ENCODE data around the gene TRAPPC14. TPM values are rescaled to one million over a fixed set of nuclear protein-coding genes. Genes with fewer than 3 reads are reported as not detected.

TRAPPC14 gene
- total and polyA plus RNA-seq, 10 of the 15 experiments (the other 5 are each of a cell fraction or from before 2014, with no cell fraction given), result 0.21 to 24.7 (median 7.5) TPM

- 78% methylated on average over 11 of the region's 11 CpGs for WGBS (ENCODE audit: insufficient coverage, insufficient replicate concordance, low lambda C conversion rate, missing lambda C conversion rate)
- POLR2A ChIA-PET, result interaction anchor here (0.7 to 5.6 kb wide), 9 partner anchors 11 to 228 kb away, joined by 3 to 86 read pairs (median 4); partner anchors contain the start of genes LAMTOR4 and ZCWPW1
- Histone ChIP-seq H3K27ac (ENCODE audit: control insufficient read depth, insufficient read depth) (no peak overlapping the region), H2AFZ (ENCODE audit: control insufficient read depth, low read depth, low read length) (no peak overlapping the region), H3K36me3 (ENCODE audit: control insufficient read depth in 2 of 2, insufficient read depth in 2 of 2, low read length in 1 of 2) (no peaks in the 10 kb centered on the region), H3K9ac (ENCODE audit: control insufficient read depth, insufficient read depth, low read length) (no peak overlapping the region), H3K4me3 (no peak overlapping the region), H3K9me3 (replicated peaks; ENCODE audit: control insufficient read depth, insufficient read depth, low read length) (no peaks in the 10 kb centered on the region), H3K4me1 (ENCODE audit: control insufficient read depth, insufficient read depth, low read length) (peaks cover 25% of the 10 kb centered on the region), H4K20me1 (ENCODE audit: control insufficient read depth, insufficient read depth) (no peaks in the 10 kb centered on the region), H3K4me2 (ENCODE audit: control insufficient read depth, insufficient read depth) (peak overlapping the region; percentile 89; the same call in 1 of the 2 replicates), H3K79me2 (ENCODE audit: control insufficient read depth, insufficient read depth, low read length) (no peaks in the 10 kb centered on the region), H3K27me3 (replicated peaks in 1 of 2; ENCODE audit: control insufficient read depth in 2 of 2, insufficient read depth in 2 of 2, low read length in 1 of 2) (no peaks in the 10 kb centered on the region)
- CTCF ChIA-PET, result interaction anchor here (0.8 to 4.5 kb wide), 6 partner anchors 10 to 144 kb away, joined by 3 to 42 read pairs (median 18); no protein-coding TSS in a partner anchor
- SMC1A ChIA-PET (ENCODE audit: uncharacterized antibody, unreplicated experiment), result interaction anchor here (1.0 to 5.2 kb wide), 5 partner anchors 9 to 52 kb away, joined by 3 to 54 read pairs (median 6); partner anchors contain the start of gene LAMTOR4
- no TSS peak for BruUV-seq (replicated peaks)
- no peak for TF ChIP-seq CUX1 (IDR thresholded peaks at IDR 0.05; ENCODE audit: insufficient replicate concordance, low read depth, low read length)
- no peak for TF ChIP-seq CBFB (IDR thresholded peaks at IDR 0.05; ENCODE audit: low read depth)
- TF ChIP-seq IKZF1 (conservative IDR thresholded peaks at IDR 0.05), result no peak
- TF ChIP-seq RUNX3 (IDR thresholded peaks at IDR 0.05; ENCODE audit: low read length), result no peak
- no peak for TF ChIP-seq USF1 (IDR thresholded peaks at IDR 0.05; ENCODE audit: borderline replicate concordance, extremely low read length, insufficient read depth, low read depth, low read length)
- TF ChIP-seq MYB (IDR thresholded peaks at IDR 0.05; ENCODE audit: borderline replicate concordance, low read depth, low read length), result no peak
- ATAC-seq, result no peak
- in situ Hi-C loops (cut with MboI), result no loop called here
- no peak for FAIRE-seq
- RAD21 ChIA-PET (ENCODE audit: unreplicated experiment), result interaction anchor here (1.1 to 2.4 kb wide), 5 partner anchors 9 to 52 kb away, joined by 3 to 33 read pairs (median 11); partner anchors contain the start of gene LAMTOR4
- DNase-seq (ENCODE audit: low read depth, low spot score), result no peak
- intact Hi-C loops (cut with micrococcal nuclease; ENCODE audit: unreplicated experiment), result no loop called here
Observed at GRCh38 chr7:100200693-100201092, 42.2 kb upstream of the TRAPPC14 start.

All from GM12878 (cell line).